NCI-H526 treated with DMSO at 0.1 percent for 48 hours (cell line): ENCODE results near the gene MS4A18.
"Not testable (repeated sequence)": the region's sequence is repeated elsewhere in the genome, so short reads cannot be mapped to it uniquely, and the experiment has no call there.

ENCODE experiments used
- DNase-seq: peaks from one replicate; lab custom pipeline; 2025; lab: John Stamatoyannopoulos, UW

The MS4A18 gene

DNA sequence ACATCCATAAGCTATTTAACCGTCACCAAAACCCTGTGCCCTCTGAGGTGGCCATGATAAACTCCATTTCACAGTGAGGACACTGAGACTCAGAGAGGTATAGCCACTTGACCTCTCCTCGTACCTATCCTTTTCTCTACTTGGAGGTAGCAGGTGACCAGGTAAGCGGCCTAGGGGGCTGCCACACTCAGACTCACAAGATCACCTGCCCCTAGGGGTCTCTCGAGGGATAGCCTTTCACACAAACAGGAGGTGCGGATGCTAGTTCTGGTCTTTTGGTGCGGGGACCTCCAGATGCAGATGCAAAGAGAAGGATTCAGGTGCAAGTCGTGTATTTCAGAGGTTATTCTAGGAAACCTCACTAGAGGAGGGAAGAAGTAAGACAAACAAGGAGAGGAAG is 14.6 kb downstream of the MS4A18 start:
- DNase-seq: no peak

GRCh38 chr11:60740573-60740972 is 16.1 kb downstream of the MS4A18 start:
- DNase-seq: no peak

DNA sequence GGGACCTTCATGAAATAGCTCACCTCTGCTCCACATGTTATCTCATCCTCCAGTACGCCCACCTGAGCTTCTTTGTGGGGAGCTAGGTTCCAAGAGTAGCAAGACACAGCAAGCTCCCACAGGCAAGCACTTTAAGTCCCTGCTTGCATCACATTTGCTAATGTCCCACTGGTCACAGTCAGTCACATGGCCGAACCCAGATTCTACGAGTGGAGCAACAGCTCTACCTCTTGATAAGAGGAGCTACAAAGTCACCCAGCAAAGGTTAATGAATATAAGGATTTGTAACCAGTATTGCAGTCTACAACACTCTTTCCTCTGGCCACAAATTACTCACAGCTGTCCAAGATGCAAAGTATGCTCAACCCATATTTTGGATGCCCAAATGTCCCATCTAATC is 16.9 kb downstream of the MS4A18 start:
- no peak for DNase-seq

GRCh38 chr11:60743058-60743457 is 18.5 kb downstream of the MS4A18 start:
- DNase-seq: no peak

DNA sequence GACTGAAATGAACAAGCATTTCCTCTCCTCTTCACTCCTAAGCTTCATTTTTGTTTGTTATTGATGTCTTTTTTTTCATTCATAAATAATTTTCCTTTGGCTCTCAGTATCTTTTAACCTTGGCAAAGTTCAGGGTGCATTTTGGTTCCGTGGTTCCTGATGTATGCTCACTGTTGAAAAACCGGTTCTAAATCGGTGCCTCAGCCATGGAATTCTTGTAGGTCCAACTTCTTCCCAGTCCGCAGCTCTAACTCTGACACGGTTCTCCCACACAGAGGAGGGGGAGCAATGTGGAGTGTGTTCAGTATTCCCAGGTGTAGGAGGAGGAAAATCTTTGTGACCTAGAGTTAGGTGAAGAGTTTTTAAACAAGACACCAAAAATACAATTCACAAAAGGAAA is 19.6 kb downstream of the MS4A18 start:
- no peak for DNase-seq

GRCh38 chr11:60747359-60747873 is 22.9 kb downstream of the MS4A18 start:
- no peak for DNase-seq

GRCh38 chr11:60748225-60748624 is 23.7 kb downstream of the MS4A18 start:
- DNase-seq: no peak

DNA sequence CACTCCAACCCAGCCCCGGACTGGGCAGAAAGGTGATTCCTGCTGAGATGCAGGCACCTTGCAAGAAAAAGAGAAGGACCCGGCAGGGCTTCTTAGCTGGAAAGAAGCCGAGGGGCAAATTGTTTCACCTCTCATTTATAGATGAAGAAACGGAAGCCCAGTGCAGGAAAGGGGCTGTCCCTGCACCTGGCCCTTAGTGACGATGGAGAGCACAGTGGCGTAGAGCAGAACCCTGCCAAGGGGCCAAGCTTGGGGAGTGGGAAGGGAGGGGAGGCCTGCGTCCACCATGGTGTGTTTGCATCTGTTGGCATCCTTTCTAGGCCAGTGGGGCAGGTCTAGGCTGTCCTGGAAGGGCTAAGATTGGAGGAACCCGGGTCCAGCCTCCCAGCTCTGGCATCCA is 24.3 kb downstream of the MS4A18 start:
- no peak for DNase-seq

DNA sequence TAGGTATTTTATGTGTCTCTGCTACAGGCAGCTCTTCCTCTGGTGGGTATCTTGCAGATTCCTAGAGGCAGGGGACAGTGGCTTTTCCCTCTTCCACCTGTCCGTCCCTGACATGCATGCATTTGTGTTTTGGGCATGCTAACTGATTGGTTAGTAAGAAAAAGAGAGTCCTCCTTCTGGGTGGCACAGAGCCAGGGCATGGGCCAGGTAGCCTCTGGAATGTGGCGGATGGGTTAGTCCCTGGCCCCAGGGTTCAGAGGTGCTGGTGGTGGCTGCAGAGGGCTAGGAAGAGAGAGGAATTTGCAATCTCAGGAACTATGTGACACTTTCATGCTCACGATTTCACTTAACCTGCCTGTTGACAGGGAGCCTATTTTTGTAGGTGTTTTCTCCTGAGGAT is 26.4 kb downstream of the MS4A18 start:
- DNase-seq: no peak

DNA sequence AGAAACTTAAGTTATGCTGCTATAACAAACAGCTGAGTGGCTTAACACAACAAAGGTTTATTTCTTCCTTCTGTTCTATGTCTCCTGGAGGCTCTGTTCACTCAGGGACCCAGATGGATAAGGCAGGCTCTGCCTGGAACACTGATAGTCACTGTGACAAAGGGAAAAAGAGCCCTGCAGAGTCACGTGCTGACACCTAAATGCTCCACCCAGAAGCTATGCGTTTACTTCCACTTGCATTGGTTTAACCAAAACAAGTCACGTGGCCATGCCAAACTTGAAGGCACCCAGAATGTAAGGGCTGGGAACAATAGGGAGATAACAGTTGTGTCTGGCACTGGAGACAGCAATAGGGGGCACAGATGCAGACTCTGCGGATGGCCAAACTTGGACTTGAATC is 28.8 kb downstream of the MS4A18 start:
- no peak for DNase-seq

GRCh38 chr11:60754887-60755286 is 30.4 kb downstream of the MS4A18 start:
- DNase-seq: no peak

GRCh38 chr11:60756307-60757032 is 31.9 kb downstream of the MS4A18 start, which contains the start of gene MS4A15:
Gene MS4A15 (plus strand): TSS chr11:60756867. CDS start chr11:60763734, 6,867 bp downstream.
- DNase-seq: peak; percentile 23

DNA sequence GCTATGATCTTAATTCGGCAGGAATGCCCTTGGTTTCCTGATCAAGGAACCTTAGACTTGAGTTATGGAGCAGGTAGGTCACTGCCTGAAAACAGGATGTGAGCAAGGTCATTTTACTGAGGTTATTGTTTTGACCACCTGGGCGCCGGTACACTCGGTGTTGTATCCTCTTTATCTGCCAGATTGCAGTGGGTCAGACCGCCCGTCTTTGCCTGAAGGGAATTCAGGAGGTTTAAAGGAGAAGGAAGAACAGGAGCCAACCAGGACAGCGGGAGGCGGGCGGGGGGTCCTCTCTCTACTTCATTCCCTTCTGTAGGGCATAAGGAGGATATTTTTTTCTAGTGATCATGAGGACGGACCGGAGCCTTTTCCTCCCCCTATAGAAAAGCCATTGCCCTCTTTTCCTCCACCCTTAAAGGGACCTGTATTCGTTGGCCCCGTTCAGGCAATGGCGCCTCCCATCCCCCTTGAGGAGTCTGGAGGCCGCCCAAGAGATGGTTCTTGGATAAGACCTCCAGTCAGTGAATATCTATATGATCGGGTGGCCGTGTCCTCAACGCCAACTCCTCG is 32.8 kb downstream of the MS4A18 start:
- DNase-seq: no peak

- not testable (repeated sequence) for DNase-seq
Measured at GRCh38 chr11:60758671-60759070, 34.2 kb downstream of the MS4A18 start.

DNA sequence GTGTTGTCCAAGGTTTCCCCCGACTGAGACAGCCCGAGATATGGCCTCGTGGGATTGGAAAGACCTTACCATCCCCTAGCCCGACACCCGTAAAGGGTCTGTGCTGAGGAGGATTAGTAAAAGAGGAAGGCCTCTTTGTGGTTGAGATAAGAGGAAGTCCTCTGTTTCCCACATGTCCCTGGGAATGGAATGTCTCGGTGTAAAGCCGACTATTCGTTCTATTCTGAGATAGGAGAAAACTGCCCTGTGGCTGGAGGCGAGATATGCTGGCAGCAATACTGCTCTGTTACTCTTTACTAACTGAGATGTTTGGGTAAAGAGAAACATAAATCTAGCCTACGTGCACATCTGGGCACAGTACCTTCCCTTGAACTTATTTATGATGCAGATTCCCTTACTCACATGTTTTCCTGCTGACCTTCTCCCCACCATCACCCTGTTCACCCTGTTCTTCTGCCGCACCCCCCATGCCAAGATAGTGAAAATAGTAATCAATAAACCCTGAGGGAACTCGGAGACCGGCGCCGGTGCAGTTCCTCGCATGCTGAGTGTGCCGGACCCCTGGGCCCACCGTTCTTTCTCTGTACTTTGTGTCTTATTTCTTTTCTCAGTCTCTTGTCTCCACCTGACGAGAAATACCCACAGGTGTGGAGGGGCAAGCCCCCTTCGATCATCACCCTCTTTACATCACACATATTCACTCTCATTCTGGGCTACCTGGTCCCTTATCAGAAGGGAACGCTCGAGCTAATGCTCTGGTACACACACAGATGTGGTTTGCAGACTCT is 35.1 kb downstream of the MS4A18 start:
- DNase-seq: not testable (repeated sequence)

GRCh38 chr11:60761436-60762190 is 37.1 kb downstream of the MS4A18 start:
- DNase-seq: no peak

DNA sequence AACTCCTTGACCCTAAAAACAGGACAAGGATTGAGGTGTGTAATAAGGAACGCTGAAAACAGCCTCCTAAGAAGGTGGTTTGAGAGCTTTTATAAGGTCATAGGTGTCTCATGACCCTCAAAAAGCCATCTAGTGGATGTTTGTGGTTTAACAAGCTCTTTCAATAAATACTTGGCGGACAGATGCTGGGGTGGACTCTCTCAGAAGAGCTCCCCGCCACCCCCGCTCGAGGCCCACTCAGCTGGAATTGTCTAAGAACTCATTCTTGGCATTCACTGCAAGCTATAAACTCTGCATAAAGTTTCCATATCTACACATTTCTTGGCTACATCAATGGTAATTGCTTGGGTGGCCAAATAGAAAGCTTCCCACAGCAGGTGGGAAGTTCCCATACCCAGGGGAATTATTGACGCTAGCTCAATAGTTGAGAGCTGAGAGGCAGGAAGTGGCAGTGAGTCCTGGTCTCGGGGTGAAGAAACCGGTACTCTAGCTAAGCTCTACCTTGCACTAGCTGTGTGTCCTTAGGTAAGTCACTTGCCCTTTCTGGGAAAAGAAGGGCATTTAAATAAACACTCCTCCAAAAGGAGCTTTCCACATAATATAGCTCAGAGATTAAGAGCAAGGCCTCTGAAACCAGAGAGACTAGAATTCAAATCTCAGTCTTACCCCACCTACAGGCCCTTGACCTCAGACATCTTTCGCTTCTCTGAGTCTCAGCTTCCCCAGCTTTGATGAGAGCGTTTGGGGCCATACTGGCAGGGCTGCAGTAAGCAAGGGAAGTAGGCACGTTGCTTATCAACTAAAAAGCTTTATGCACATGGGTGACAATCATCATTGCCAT is 38.6 kb downstream of the MS4A18 start:
- no peak for DNase-seq

- DNase-seq: no peak
Measured at GRCh38 chr11:60763692-60764369, 39.3 kb downstream of the MS4A18 start.

- DNase-seq: no peak
Measured at GRCh38 chr11:60764879-60765278, 40.4 kb downstream of the MS4A18 start.

DNA sequence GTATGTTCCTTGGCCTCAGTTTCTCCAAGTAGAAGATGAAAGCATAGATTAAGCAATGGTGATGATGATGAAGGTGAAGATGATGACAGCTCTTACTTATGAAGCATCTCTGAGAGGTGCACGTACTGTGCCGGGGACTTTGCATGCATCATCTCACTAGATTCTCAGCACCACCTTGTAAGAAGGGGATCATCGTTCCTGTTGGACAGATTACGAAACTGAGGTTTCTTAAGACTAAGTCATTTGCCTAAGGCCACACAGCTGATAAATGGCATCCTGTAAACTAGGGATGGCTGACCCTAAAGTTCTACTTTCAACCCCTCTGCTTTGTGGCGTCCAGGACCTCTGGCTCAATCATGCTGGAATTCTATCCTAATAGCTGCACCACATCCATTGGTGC is 40.8 kb downstream of the MS4A18 start:
- DNase-seq: no peak

DNA sequence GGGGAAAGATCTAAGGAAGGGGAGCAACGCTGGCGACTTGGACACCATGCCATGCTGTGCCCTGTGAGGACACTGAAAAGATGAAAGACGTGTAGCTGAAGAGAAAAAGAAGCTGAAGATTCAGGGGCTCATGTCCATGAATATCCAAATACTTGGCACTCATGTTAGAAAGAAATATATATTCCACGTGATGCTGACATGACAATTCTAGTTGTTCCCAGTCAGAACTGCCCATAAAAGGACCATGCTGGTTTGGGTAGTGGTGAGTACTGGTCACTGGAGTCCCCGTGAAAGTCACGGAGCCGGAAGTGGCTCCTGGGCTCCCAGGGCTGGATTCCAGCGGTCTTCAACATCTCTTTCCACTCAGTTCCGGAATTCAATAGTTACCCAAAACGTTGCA is 42.0 kb downstream of the MS4A18 start:
- no peak for DNase-seq
